Fibroblast of lung (primary cell): ENCODE measurements around the gene ZNF577. TPM values are rescaled to one million over a fixed set of nuclear protein-coding genes. Genes with fewer than 3 reads are reported as not detected.

Source experiments
- DNase-seq, 2 donors: peaks; one replicate each; pipeline versions ENCODE4 v3.0.0 to v3.0.0-alpha.2; 2010; ENCODE audit warnings: low read depth in 2 of 2
- H2AFZ ChIP-seq: 2 replicates; pipeline ENCODE4 v1.5.1; 2012; ENCODE audit warnings: low read length, control low read depth, inconsistent platforms
- H3K27ac ChIP-seq: 2 replicates; pipeline ENCODE4 v1.5.1; 2011; ENCODE audit warnings: low read length, control low read depth; ENCODE audit not compliant: insufficient read depth
- H3K27me3 ChIP-seq: 2 replicates; pipeline ENCODE4 v1.5.1; 2011; ENCODE audit warnings: mild to moderate bottlenecking, low read length; ENCODE audit not compliant: control insufficient read depth, insufficient read depth
- H3K36me3 ChIP-seq: 2 replicates; pipeline ENCODE4 v1.5.1; 2011; ENCODE audit warnings: low read length; ENCODE audit not compliant: control insufficient read depth, insufficient read depth
- H3K4me1 ChIP-seq: 2 replicates; pipeline ENCODE4 v1.5.1; 2011; ENCODE audit warnings: low read length; ENCODE audit not compliant: control insufficient read depth, insufficient read depth; ENCODE audit errors: extremely low read depth
- H3K4me2 ChIP-seq: 2 replicates; pipeline ENCODE4 v1.5.1; 2011; ENCODE audit warnings: low read length, control low read depth; ENCODE audit not compliant: insufficient read depth; ENCODE audit errors: extremely low read depth
- H3K4me3 ChIP-seq, 4 experiments: fragments of 200-600 bp in 1 of 4; sonication (generic) in 1 of 4; replicated peaks in 1 of 4; 2 replicates each; pipeline ENCODE4 v1.5.1; 2011 to 2016; ENCODE audit warnings: low read length in 4 of 4, low read depth in 3 of 4, mild to moderate bottlenecking in 3 of 4, control low read depth in 2 of 4, inconsistent platforms in 1 of 4, mixed read lengths in 1 of 4; ENCODE audit not compliant: insufficient read depth in 1 of 4; ENCODE audit errors: control extremely low read depth in 1 of 4
- H3K79me2 ChIP-seq: 2 replicates; pipeline ENCODE4 v1.5.1; 2012; ENCODE audit warnings: mild to moderate bottlenecking, low read length, inconsistent platforms; ENCODE audit not compliant: control insufficient read depth, insufficient read depth
- H3K9ac ChIP-seq: 2 replicates; pipeline ENCODE4 v1.5.1; 2011; ENCODE audit warnings: mild to moderate bottlenecking, low read length, control low read depth; ENCODE audit not compliant: insufficient read depth
- H3K9me3 ChIP-seq: 2 replicates; pipeline ENCODE4 v1.5.1; 2012; ENCODE audit warnings: low read depth, low read length; ENCODE audit not compliant: control insufficient read depth, insufficient read depth
- H4K20me1 ChIP-seq: 2 replicates; pipeline ENCODE4 v1.5.1; 2011; ENCODE audit warnings: low read length; ENCODE audit not compliant: control insufficient read depth, insufficient read depth; ENCODE audit errors: extremely low read depth
- CTCF ChIP-seq, 2 donors: IDR thresholded peaks in 1 of 2; conservative IDR thresholded peaks in 1 of 2; 1 replicate in 1 of 2; 2 replicates in 1 of 2; pipeline ENCODE4 v1.5.1; 2011 to 2012; ENCODE audit warnings: low read length in 2 of 2, control low read depth in 1 of 2, inconsistent platforms in 1 of 2, low read depth in 1 of 2, mild to moderate bottlenecking in 1 of 2
- EZH2 ChIP-seq: IDR thresholded peaks from 2 replicates; pipeline ENCODE4 v1.5.1; 2012; ENCODE audit warnings: low read length, control low read depth, mild to moderate bottlenecking; ENCODE audit errors: missing control alignments
- polyA plus RNA-seq, 2 donors: library from polyadenylated mRNA; depleted of rRNA in 1 of 2; stranded (reverse) in 1 of 2; unstranded in 1 of 2; fragments of >200 nt; gene quantifications; 2 replicates each; pipeline ENCODE4 v1.2.1, GENCODE V29; 2011 to 2012; ENCODE audit warnings: missing spikeins in 1 of 2
- total RNA-seq: library from RNA; depleted of rRNA; stranded (reverse); fragments of >200 nt; gene quantifications from 2 replicates; pipeline ENCODE4 v1.2.1, GENCODE V29; 2014

Gene ZNF577
- total and polyA plus RNA-seq, 2 donors (not counting 1 experiment from before 2014, with no cell fraction given): 4.1 to 8.9 TPM

- DNase-seq: no peak
- Histone ChIP-seq H3K36me3 (no peaks in the 10 kb centered on the region), H3K4me3 (no peak overlapping the region), H3K79me2 (no peaks in the 10 kb centered on the region), H3K9ac (no peak overlapping the region), H3K27ac (no peak overlapping the region), H2AFZ (no peak overlapping the region), H3K4me2 (no peak overlapping the region), H4K20me1 (no peaks in the 10 kb centered on the region), H3K27me3 (no peaks in the 10 kb centered on the region), H3K4me1 (no peaks in the 10 kb centered on the region), H3K9me3 (no peaks in the 10 kb centered on the region)
- TF ChIP-seq EZH2 (no peak), CTCF (conservative IDR thresholded peaks at IDR 0.05 in 1 of 2, IDR thresholded peaks at IDR 0.05 in 1 of 2; ENCODE audit: low read depth in 1 of 2, low read length in 2 of 2) (no peak)
These were observed 65.4 kb downstream of the ZNF577 start for GRCh38 chr19:51822325-51822724.

- TF ChIP-seq CTCF (conservative IDR thresholded peaks at IDR 0.05 in 1 of 2, IDR thresholded peaks at IDR 0.05 in 1 of 2; ENCODE audit: low read depth in 1 of 2, low read length in 2 of 2): no peak
- Histone ChIP-seq H2AFZ (no peak overlapping the region), H3K27me3 (no peaks in the 10 kb centered on the region), H3K9ac (no peak overlapping the region), H4K20me1 (no peaks in the 10 kb centered on the region), H3K27ac (no peak overlapping the region), H3K4me1 (no peaks in the 10 kb centered on the region), H3K4me2 (no peak overlapping the region), H3K9me3 (no peaks in the 10 kb centered on the region), H3K4me3 (no peak overlapping the region), H3K36me3 (no peaks in the 10 kb centered on the region), H3K79me2 (no peaks in the 10 kb centered on the region)
- DNase-seq: no peak
These were observed 65.8 kb downstream of the ZNF577 start for GRCh38 chr19:51821921-51822320.

DNA sequence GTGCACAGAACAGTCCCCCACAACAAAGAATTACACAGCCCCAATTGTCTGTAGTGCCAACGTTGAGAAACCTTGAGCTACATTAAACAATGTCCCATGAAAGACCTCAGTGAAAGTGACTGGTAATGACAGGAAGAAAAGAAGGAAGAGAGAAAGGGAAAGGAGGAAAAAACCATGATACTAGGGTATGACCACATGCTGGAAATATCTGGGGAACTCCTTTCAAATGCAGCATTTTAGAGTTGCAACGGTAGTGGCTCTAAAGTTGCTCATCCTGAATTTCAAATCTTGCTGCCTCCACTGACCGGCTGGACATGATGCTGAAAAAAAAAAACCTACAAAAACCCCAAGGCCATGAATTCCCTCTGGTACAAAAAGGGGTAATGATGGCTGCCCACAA lies 66.3 kb downstream of the ZNF577 start:
- H3K9me3 ChIP-seq: no peaks in the 10 kb centered on the region
- H3K27ac ChIP-seq: no peak overlapping the region
- DNase-seq: no peak
- H3K4me3 ChIP-seq: no peak overlapping the region
- no peaks in the 10 kb centered on the region for H3K36me3 ChIP-seq
- H3K4me2 ChIP-seq: no peak overlapping the region
- no peak overlapping the region for H3K9ac ChIP-seq
- no peak for TF ChIP-seq EZH2
- TF ChIP-seq CTCF (conservative IDR thresholded peaks at IDR 0.05 in 1 of 2, IDR thresholded peaks at IDR 0.05 in 1 of 2; ENCODE audit: low read depth in 1 of 2, low read length in 2 of 2): no peak
- no peaks in the 10 kb centered on the region for H3K79me2 ChIP-seq
- H3K27me3 ChIP-seq: no peaks in the 10 kb centered on the region
- no peaks in the 10 kb centered on the region for H3K4me1 ChIP-seq
- no peaks in the 10 kb centered on the region for H4K20me1 ChIP-seq
- no peak overlapping the region for H2AFZ ChIP-seq

Other genes with a start within 250 kb of the ZNF577 start
- not detected in 2 replicates for gene SIGLEC14, start 241.1 kb downstream of the ZNF577 start, total RNA-seq
- gene SIGLEC14, start 241.1 kb downstream of the ZNF577 start, polyA plus RNA-seq: not detected in 2 replicates
- gene SPACA6, start 194.6 kb downstream of the ZNF577 start, total RNA-seq: 5.1 and 8.6 TPM in 2 replicates
- 2.8 and 5.5 TPM in 2 replicates for gene SPACA6, start 194.6 kb downstream of the ZNF577 start, polyA plus RNA-seq
- not detected in 2 replicates for gene HAS1, start 164.0 kb downstream of the ZNF577 start, total RNA-seq
- not detected in 2 replicates for gene HAS1, start 164.0 kb downstream of the ZNF577 start, polyA plus RNA-seq
- gene FPR1, start 136.1 kb downstream of the ZNF577 start, total RNA-seq: not detected in 2 replicates
- gene FPR1, start 136.1 kb downstream of the ZNF577 start, polyA plus RNA-seq: 0.14 TPM in 1 of 2 replicates, not detected in the other
- gene FPR2, start 126.8 kb downstream of the ZNF577 start, total RNA-seq: not detected in 2 replicates
- gene FPR2, start 126.8 kb downstream of the ZNF577 start, polyA plus RNA-seq: 0.12 TPM in 1 of 2 replicates, not detected in the other
- under 0.01 TPM in 1 of 2 replicates, not detected in the other for gene FPR3, start 92.8 kb downstream of the ZNF577 start, total RNA-seq
- gene FPR3, start 92.8 kb downstream of the ZNF577 start, polyA plus RNA-seq: not detected in 2 replicates
- 6.2 and 6.9 TPM in 2 replicates for gene ZNF649, start 17.1 kb upstream of the ZNF577 start, total RNA-seq
- 4.6 and 5.6 TPM in 2 replicates for gene ZNF649, start 17.1 kb upstream of the ZNF577 start, polyA plus RNA-seq
- 10.8 and 11.2 TPM in 2 replicates for gene ZNF613, start 39.5 kb upstream of the ZNF577 start, total RNA-seq
- gene ZNF613, start 39.5 kb upstream of the ZNF577 start, polyA plus RNA-seq: 3.8 and 4.6 TPM in 2 replicates
- 11.3 and 16.5 TPM in 2 replicates for gene ZNF350, start 98.9 kb upstream of the ZNF577 start, total RNA-seq
- 6.0 and 7.7 TPM in 2 replicates for gene ZNF350, start 98.9 kb upstream of the ZNF577 start, polyA plus RNA-seq
- 14.7 and 15.7 TPM in 2 replicates for gene ZNF615, start 120.3 kb upstream of the ZNF577 start, total RNA-seq
- gene ZNF615, start 120.3 kb upstream of the ZNF577 start, polyA plus RNA-seq: 6.2 and 7.8 TPM in 2 replicates
- gene ZNF614, start 140.4 kb upstream of the ZNF577 start, total RNA-seq: 9.2 and 10.0 TPM in 2 replicates
- 6.7 and 7.2 TPM in 2 replicates for gene ZNF614, start 140.4 kb upstream of the ZNF577 start, polyA plus RNA-seq
- 6.4 and 10.2 TPM in 2 replicates for gene ZNF432, start 160.9 kb upstream of the ZNF577 start, total RNA-seq
- gene ZNF432, start 160.9 kb upstream of the ZNF577 start, polyA plus RNA-seq: 2.5 and 5.7 TPM in 2 replicates
- 19.8 and 27.4 TPM in 2 replicates for gene ZNF841, start 207.8 kb upstream of the ZNF577 start, total RNA-seq
- gene ZNF841, start 207.8 kb upstream of the ZNF577 start, polyA plus RNA-seq: 6.3 and 9.8 TPM in 2 replicates